SH-SY5Y (cell line): Measurements from ENCODE around the gene WAC.

Source experiments
- GATA2 ChIP-seq: IDR thresholded peaks from 2 replicates; pipeline ENCODE4 v1.6.1; 2011; ENCODE audit warnings: mild to moderate bottlenecking, low read depth, low read length
- GATA3 ChIP-seq: IDR thresholded peaks from 2 replicates; pipeline ENCODE4 v1.6.1; 2011; ENCODE audit warnings: low read depth, mild to moderate bottlenecking, low read length, moderate library complexity

DNA sequence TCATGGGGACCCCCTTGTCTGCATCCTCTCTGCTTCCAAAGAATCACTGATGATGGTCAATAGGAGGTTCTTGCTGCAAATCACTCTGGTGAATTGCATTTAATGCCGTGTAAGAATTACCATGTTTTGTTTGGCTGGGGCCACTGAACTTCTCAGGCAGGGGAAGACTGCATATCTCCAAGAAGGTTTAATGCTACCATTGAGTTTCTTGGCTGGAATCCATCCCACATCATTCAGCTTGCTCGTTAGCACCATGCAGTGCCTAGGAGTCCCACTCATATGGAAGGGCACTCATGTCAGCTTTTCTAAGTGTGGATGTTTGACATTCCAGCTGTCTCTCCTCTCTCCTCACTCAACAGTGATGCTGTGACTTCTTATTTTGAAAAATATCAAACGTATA is 94.2 kb downstream of the WAC start:
- no peak for TF ChIP-seq GATA3
- TF ChIP-seq GATA2, result no peak
